GM12891 (cell line): ENCODE data around the gene RBBP9.

ENCODE experiments used
- PAX5 ChIP-seq: IDR thresholded peaks from 2 replicates; pipeline ENCODE4 v1.6.1; 2011; ENCODE audit warnings: low read length, moderate library complexity, mild to moderate bottlenecking; ENCODE audit not compliant: insufficient read depth, severe bottlenecking
- POLR2A ChIP-seq: IDR thresholded peaks from 2 replicates; pipeline ENCODE4 v1.6.1; 2011; ENCODE audit warnings: low read depth, low read length, control low read depth
- POLR2AphosphoS5 ChIP-seq: IDR thresholded peaks from 2 replicates; pipeline ENCODE4 v1.6.1; 2011; ENCODE audit warnings: low read depth, low read length, control low read depth
- POU2F2 ChIP-seq: IDR thresholded peaks from 2 replicates; pipeline ENCODE4 v1.6.1; 2011; ENCODE audit warnings: low read depth, mild to moderate bottlenecking, control low read depth, low read length, moderate library complexity
- SPI1 ChIP-seq: IDR thresholded peaks from 2 replicates; pipeline ENCODE4 v1.6.1; 2011; ENCODE audit warnings: low read depth, low read length, control low read depth
- TAF1 ChIP-seq: IDR thresholded peaks from 2 replicates; pipeline ENCODE4 v1.6.1; 2011; ENCODE audit warnings: low read depth, low read length, control low read depth

DNA sequence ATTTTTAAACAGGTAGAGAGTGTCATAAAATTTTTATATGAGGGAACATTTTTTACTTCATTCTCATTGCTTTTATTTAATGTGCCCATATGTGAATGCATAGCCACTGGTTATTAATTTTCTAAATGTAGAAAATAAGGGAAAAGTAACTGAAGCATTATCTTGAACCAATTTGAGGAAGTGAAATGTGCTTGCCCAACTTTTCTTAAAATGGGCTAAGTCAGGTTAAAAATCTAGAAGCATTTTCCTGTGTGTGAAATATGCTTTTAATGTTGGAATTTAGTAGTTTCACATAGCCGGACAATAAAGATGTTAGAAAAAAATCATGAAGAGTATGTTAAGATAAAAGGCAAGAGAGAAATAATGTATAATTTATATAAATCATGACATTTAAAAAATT, 14.5 kb upstream of the RBBP9 start:
- no peak for TF ChIP-seq TAF1
- no peak for TF ChIP-seq POLR2A
- no peak for TF ChIP-seq POLR2AphosphoS5
- TF ChIP-seq SPI1, result peak; percentile 71
- no peak for TF ChIP-seq PAX5
- no peak for TF ChIP-seq POU2F2
